K562 (cell line): ENCODE measurements around the gene SLC24A4. TPM values are rescaled to one million over a fixed set of nuclear protein-coding genes. Genes with fewer than 3 reads are reported as not detected.

Experiments used
- ATAC-seq: fragments of 200-7000 bp; cut with Tn5 transposase; 3 replicates; pipeline ENCODE4 v1.9.1; 2020; ENCODE audit warnings: moderate library complexity
- BruUV-seq: library from RNA; stranded (reverse); fragments of 400-500 nt; replicated peaks from 2 replicates; lab custom pipeline; 2021; lab: Mats Ljungman, UMichigan
- CTCF ChIA-PET: fragments of 300-600 bp; formaldehyde crosslinking; extraction: SDS; loops from one replicate; lab custom pipeline; 2021; ENCODE audit warnings: low intra/inter-chr PET ratio; lab: Yijun Ruan, JAX
- POLR2A ChIA-PET: fragments of 300-600, 350-650 bp; sonication (Branson Sonifier 250); formaldehyde crosslinking; extraction: SDS; loops from one replicate; lab custom pipeline; 2021; ENCODE audit warnings: antibody characterized with exemption, inconsistent platforms; lab: Yijun Ruan, JAX
- DNase-seq, 4 experiments: peaks; one replicate each; pipeline versions ENCODE4 v3.0.0 to v3.0.0-alpha.2; 2011 to 2018; ENCODE audit warnings: low spot score in 3 of 4, mixed read lengths in 3 of 4; ENCODE audit errors: extremely low read depth in 1 of 4
- FAIRE-seq: peaks from 2 replicates; lab custom pipeline; 2011; peaks lifted over from hg19 to GRCh38; lab: Jason Lieb, UNC
- H2AFZ ChIP-seq: 2 replicates; pipeline ENCODE4 v1.6.0; 2011; ENCODE audit warnings: low read depth, low read length, control low read depth, inconsistent platforms
- H3K27ac ChIP-seq: fragments of 200-600 bp; 3 replicates; pipeline ENCODE4 v1.8.0; 2011; ENCODE audit warnings: low read depth, mild to moderate bottlenecking, control low read depth, inconsistent platforms, low read length, moderate library complexity, mixed read lengths; ENCODE audit errors: extremely low read depth
- H3K27me3 ChIP-seq, 2 experiments: fragments of 300-600 bp in 1 of 2; 2 replicates in 1 of 2; 3 replicates in 1 of 2; pipeline versions ENCODE4 v1.6.0 to v1.8.0; 2011; ENCODE audit warnings: inconsistent platforms in 2 of 2, low read length in 2 of 2, mild to moderate bottlenecking in 1 of 2, mixed read lengths in 1 of 2, moderate library complexity in 1 of 2; ENCODE audit not compliant: control insufficient read depth in 2 of 2, insufficient read depth in 2 of 2
- H3K36me3 ChIP-seq: fragments of 300-600 bp; 3 replicates; pipeline ENCODE4 v1.8.0; 2011; ENCODE audit warnings: mild to moderate bottlenecking, low read length, inconsistent platforms; ENCODE audit not compliant: control insufficient read depth, insufficient read depth
- H3K4me1 ChIP-seq, 2 experiments: fragments of 200-600 bp in 1 of 2; replicated peaks in 1 of 2; 2 replicates in 1 of 2; 3 replicates in 1 of 2; pipeline versions ENCODE4 v1.5.1 to v1.8.0; 2011; ENCODE audit warnings: inconsistent platforms in 2 of 2, low read length in 2 of 2, mild to moderate bottlenecking in 1 of 2, mixed read lengths in 1 of 2, moderate library complexity in 1 of 2; ENCODE audit not compliant: control insufficient read depth in 2 of 2, insufficient read depth in 2 of 2
- H3K4me2 ChIP-seq: 2 replicates; pipeline ENCODE4 v1.6.1; 2011; ENCODE audit warnings: low read length, control low read depth, inconsistent platforms, mixed read lengths; ENCODE audit not compliant: insufficient read depth
- H3K4me3 ChIP-seq: fragments of 200-600 bp; sonication (generic), shearing (Covaris generic); 2 replicates; pipeline ENCODE4 v1.5.1; 2016; ENCODE audit warnings: control low read depth, inconsistent platforms
- H3K79me2 ChIP-seq: fragments of 200-600 bp; 3 replicates; pipeline ENCODE4 v1.8.0; 2011; ENCODE audit warnings: low read length, inconsistent platforms; ENCODE audit not compliant: control insufficient read depth, insufficient read depth
- H3K9ac ChIP-seq, 2 experiments: 2 replicates each; pipeline versions ENCODE4 v1.6.0 to v1.6.1; 2011; ENCODE audit warnings: low read depth in 2 of 2, low read length in 2 of 2, control low read depth in 1 of 2, inconsistent platforms in 1 of 2, mild to moderate bottlenecking in 1 of 2, mixed read lengths in 1 of 2; ENCODE audit not compliant: insufficient read depth in 1 of 2
- H3K9me1 ChIP-seq: one replicate; pipeline ENCODE4 v1.6.0; 2011; ENCODE audit warnings: inconsistent platforms, mild to moderate bottlenecking, low read length, moderate library complexity; ENCODE audit not compliant: control insufficient read depth, insufficient read depth
- H3K9me3 ChIP-seq: replicated peaks from 2 replicates; pipeline ENCODE4 v1.5.1; 2011; ENCODE audit warnings: low read depth, low read length, inconsistent platforms; ENCODE audit not compliant: control insufficient read depth, insufficient read depth
- H4K20me1 ChIP-seq: replicated peaks from 2 replicates; pipeline ENCODE4 v1.6.1; 2011; ENCODE audit warnings: low read length, inconsistent platforms, mixed read lengths; ENCODE audit not compliant: control insufficient read depth, insufficient read depth
- ADNP ChIP-seq: fragments of 200-800 bp; sonication (Bioruptor generic); IDR thresholded peaks from 2 replicates; pipeline ENCODE4 v1.6.1; 2016; ENCODE audit warnings: missing genetic modification characterization, missing compliant biosample characterization
- CBX3 ChIP-seq, 2 experiments: IDR thresholded peaks; 1 replicate in 1 of 2; 2 replicates in 1 of 2; pipeline ENCODE4 v1.6.1; 2012; ENCODE audit warnings: inconsistent platforms in 2 of 2, low read length in 2 of 2, borderline replicate concordance in 1 of 2, control low read depth in 1 of 2
- CGGBP1 ChIP-seq: fragments of 250-450 bp; sonication (Bioruptor Pico); IDR thresholded peaks from 2 replicates; pipeline ENCODE4 v1.9.0; 2021; ENCODE audit warnings: mild to moderate bottlenecking
- CREB1 ChIP-seq, 2 experiments: sonication (generic) in 1 of 2; formaldehyde crosslinking in 1 of 2; IDR thresholded peaks; 2 replicates each; pipeline versions ENCODE4 v1.6.1 to v1.8.0; 2012 to 2022; ENCODE audit warnings: inconsistent platforms in 1 of 2, mild to moderate bottlenecking in 1 of 2, missing genetic modification reagents in 1 of 2, moderate library complexity in 1 of 2
- MXI1 ChIP-seq: IDR thresholded peaks from 2 replicates; pipeline ENCODE4 v1.6.1; 2011; ENCODE audit warnings: low read depth, mild to moderate bottlenecking, improper control_type of control experiment, low read length
- NR2C1 ChIP-seq, 2 experiments: fragments of 450-650 bp; IDR thresholded peaks; 2 replicates each; pipeline ENCODE4 v1.6.1; 2017; ENCODE audit warnings: mild to moderate bottlenecking in 2 of 2, antibody characterized with exemption in 1 of 2, inconsistent platforms in 1 of 2, missing compliant biosample characterization in 1 of 2, missing genetic modification characterization in 1 of 2
- NR2C2 ChIP-seq, 2 experiments: fragments of 200-800 bp in 1 of 2; sonication (Bioruptor generic) in 1 of 2; sonication (generic) in 1 of 2; formaldehyde crosslinking in 1 of 2; IDR thresholded peaks; 2 replicates each; pipeline versions ENCODE4 v1.6.1 to v1.8.0; 2016 to 2022; ENCODE audit warnings: mild to moderate bottlenecking in 1 of 2, missing compliant biosample characterization in 1 of 2, missing genetic modification characterization in 1 of 2, missing genetic modification reagents in 1 of 2
- RCOR1 ChIP-seq, 2 experiments: IDR thresholded peaks; 2 replicates each; pipeline ENCODE4 v1.6.1; 2012; ENCODE audit warnings: low read depth in 2 of 2, low read length in 2 of 2, borderline replicate concordance in 1 of 2, improper control_type of control experiment in 1 of 2
- TARDBP ChIP-seq: fragments of 450-650 bp; IDR thresholded peaks from 2 replicates; pipeline ENCODE4 v1.6.1; 2016
- UBTF ChIP-seq, 2 experiments: IDR thresholded peaks; 2 replicates each; pipeline ENCODE4 v1.6.1; 2012; ENCODE audit warnings: improper control_type of control experiment in 2 of 2, low read depth in 2 of 2, low read length in 2 of 2, borderline replicate concordance in 1 of 2
- XRCC3 ChIP-seq: fragments of 450-650 bp; IDR thresholded peaks from 2 replicates; pipeline ENCODE4 v1.6.1; 2017; ENCODE audit warnings: mild to moderate bottlenecking, moderate library complexity
- ZBTB26 ChIP-seq: fragments of 450-650 bp; formaldehyde crosslinking; IDR thresholded peaks from 2 replicates; pipeline ENCODE4 v1.4.0; 2022; ENCODE audit warnings: missing genetic modification characterization
- ZC3H11A ChIP-seq: IDR thresholded peaks from 2 replicates; pipeline ENCODE4 v1.6.1; 2012; ENCODE audit warnings: low read depth, low read length, improper control_type of control experiment
- ZEB2 ChIP-seq: fragments of 450-650 bp; IDR thresholded peaks from 2 replicates; pipeline ENCODE4 v1.6.1; 2016
- ZNF124 ChIP-seq: sonication (generic); formaldehyde crosslinking; IDR thresholded peaks from 2 replicates; pipeline ENCODE4 v1.8.1; 2022; ENCODE audit warnings: missing genetic modification reagents
- ZNF224 ChIP-seq: sonication (generic); formaldehyde crosslinking; IDR thresholded peaks from 2 replicates; pipeline ENCODE4 v1.8.0; 2022; ENCODE audit warnings: mild to moderate bottlenecking, missing genetic modification reagents
- ZNF347 ChIP-seq: fragments of 450-650 bp; formaldehyde crosslinking; IDR thresholded peaks from 2 replicates; pipeline ENCODE4 v1.4.0; 2020; ENCODE audit warnings: low read depth, mild to moderate bottlenecking, moderate library complexity
- ZNF79 ChIP-seq: fragments of 250-450 bp; sonication (Bioruptor Pico); IDR thresholded peaks from 2 replicates; pipeline ENCODE4 v1.4.0; 2020; ENCODE audit warnings: low read depth, mild to moderate bottlenecking, moderate library complexity
- WGBS: fragments of 100-300 bp; shearing (Covaris generic); methylation state at CpG from one replicate; pipeline ENCODE4 v1.1.6; 2016; ENCODE audit warnings: low coverage, mixed read lengths; ENCODE audit not compliant: insufficient coverage; ENCODE audit errors: missing lambda C conversion rate; 5-methylcytosine and 5-hydroxymethylcytosine counted together
- in situ Hi-C: fragments of 300-500 bp; cut with MboI; formaldehyde crosslinking; loops from 4 replicates; pipeline ENCODE4 v1.15.0; 2018; ENCODE audit warnings: inconsistent platforms, mixed read lengths
- intact Hi-C: fragments of 100-400 bp; cut with micrococcal nuclease; formaldehyde crosslinking; loops from 2 replicates; pipeline ENCODE4 v1.14.2; 2022
- polyA plus RNA-seq, 8 experiments: library from polyadenylated mRNA; depleted of rRNA in 4 of 8; stranded (reverse) in 5 of 8; unstranded in 3 of 8; fragments of >200 nt; fragmentation: Nextera tagmentation in 2 of 8; fragmentation: Illumina TruSeq in 1 of 8; extraction: Ambion mirVana in 2 of 8; extraction: Trizol in 1 of 8; gene quantifications; 2 replicates each; pipeline versions ENCODE4 v1.2.1 to v1.2.3, GENCODE V29; 2011 to 2014; ENCODE audit warnings: inconsistent platforms in 1 of 8, missing spikeins in 1 of 8
- total RNA-seq, 7 experiments: library from RNA; depleted of rRNA in 6 of 7; stranded (reverse); fragments of >200 nt in 6 of 7; fragmentation: Illumina TruSeq in 2 of 7; extraction: Trizol in 2 of 7; gene quantifications; 2 replicates each; pipeline versions ENCODE4 v1.2.1 to v1.2.3, GENCODE V29; 2011 to 2021; ENCODE audit warnings: low replicate concordance in 1 of 7

SLC24A4 gene
- total and polyA plus RNA-seq, 9 of the 15 experiments (the other 6 are each of a cell fraction or from before 2014, with no cell fraction given), result not detected

- TF ChIP-seq ZBTB26 (CRISPR knock-in tag) (no peak), UBTF (IDR thresholded peaks at IDR 0.05; ENCODE audit: borderline replicate concordance in 1 of 2, low read depth in 2 of 2, low read length in 2 of 2) (no peak)
These were observed 5.5 kb upstream of the SLC24A4 start (continued) for GRCh38 chr14:92317511-92317910.

GRCh38 chr14:92321701-92322100 lies 1.3 kb upstream of the SLC24A4 start:
- ATAC-seq, result no peak
- FAIRE-seq, result no peak
- 0% methylated on average over 6 of the region's 6 CpGs for WGBS
- TF ChIP-seq CBX3 (IDR thresholded peaks at IDR 0.05; ENCODE audit: borderline replicate concordance in 1 of 2, low read length in 2 of 2) (no peak), CGGBP1 (no peak), ZNF224 (CRISPR knock-in tag) (no peak), CREB1 (IDR thresholded peaks at IDR 0.05) (no peak), CREB1 (CRISPR knock-in tag; IDR thresholded peaks at IDR 0.05) (no peak), ZNF124 (no peak), XRCC3 (no peak), MXI1 (no peak), ADNP (tag) (no peak), NR2C2 (CRISPR knock-in tag; IDR thresholded peaks at IDR 0.05) (no peak), NR2C2 (tag; IDR thresholded peaks at IDR 0.05) (no peak), RCOR1 (IDR thresholded peaks at IDR 0.05; ENCODE audit: borderline replicate concordance in 1 of 2, low read depth in 2 of 2, low read length in 2 of 2) (no peak), TARDBP (no peak), ZNF79 (no peak), NR2C1 (IDR thresholded peaks at IDR 0.05) (no peak), NR2C1 (tag; IDR thresholded peaks at IDR 0.05) (no peak), ZNF347 (CRISPR knock-in tag) (no peak), ZC3H11A (no peak), ZEB2 (no peak)

More at GRCh38 chr14:92321701-92322100, 1.3 kb upstream of the SLC24A4 start:
- no peaks in the 10 kb centered on the region for H3K9me3 ChIP-seq
- H3K9me1 ChIP-seq, result no peaks in the 10 kb centered on the region
- H3K27me3 ChIP-seq, result peaks cover 0 to 35% of the 10 kb centered on the region in 2 experiments; a peak in 2 of 5 replicates
- no peaks in the 10 kb centered on the region; the same call in 1 of the 2 replicates for H4K20me1 ChIP-seq
- intact Hi-C loops, result no loop called here
- H3K9ac ChIP-seq, result no peak overlapping the region
- H3K4me3 ChIP-seq, result no peak overlapping the region
- DNase-seq, result no peak
- no peaks in the 10 kb centered on the region; a peak in 1 of 5 replicates for H3K4me1 ChIP-seq
- POLR2A ChIA-PET, result no interaction called here
- CTCF ChIA-PET, result no interaction called here
- H3K36me3 ChIP-seq, result no peaks in the 10 kb centered on the region
- H3K4me2 ChIP-seq, result no peak overlapping the region
- H3K27ac ChIP-seq, result no peak overlapping the region
- in situ Hi-C loops, result no loop called here
- no peak overlapping the region for H2AFZ ChIP-seq
- no TSS peak for BruUV-seq
- H3K79me2 ChIP-seq, result no peaks in the 10 kb centered on the region
